Measurements from ENCODE around the gene CNOT11. TPM values are rescaled to one million over a fixed set of nuclear protein-coding genes. Genes with fewer than 3 reads are reported as not detected.

CNOT11 gene
- total and polyA plus RNA-seq, 2 of the 8 experiments (the other 6 are each of a cell fraction or from before 2014, with no cell fraction given): 41.5 to 54.6 TPM

DNA sequence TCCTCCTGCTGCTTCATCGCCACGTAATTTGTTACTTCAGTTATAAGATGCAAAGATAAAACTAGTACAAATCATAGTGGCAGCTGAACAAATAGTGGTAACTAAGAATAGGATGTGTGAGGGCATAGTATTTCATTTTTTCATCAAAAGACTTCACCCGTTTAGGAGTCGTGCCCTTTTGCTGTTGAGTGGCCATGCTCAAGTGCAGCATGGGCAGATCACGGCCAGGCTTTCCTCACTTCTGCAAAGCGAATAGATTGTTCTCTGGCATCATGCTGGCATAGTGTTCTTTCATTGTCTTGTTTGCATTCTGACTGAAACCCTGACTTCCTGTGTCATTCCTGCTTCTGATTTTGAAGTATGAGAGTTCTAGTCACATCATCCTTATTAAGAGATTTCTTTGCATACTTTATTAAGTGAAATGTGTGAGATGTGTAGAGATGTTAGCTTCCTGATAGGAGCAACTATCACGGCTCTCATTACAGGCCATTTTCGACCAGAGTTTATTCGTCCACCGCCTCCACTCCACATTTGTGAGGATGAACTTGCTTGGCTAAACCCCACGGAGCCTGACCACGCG is 11.8 kb downstream of the CNOT11 start (continued):
- no peak for TF ChIP-seq NRF1 (IDR thresholded peaks at IDR 0.05; ENCODE audit: low read depth, low read length)
- TF ChIP-seq CTBP2 (IDR thresholded peaks at IDR 0.05; ENCODE audit: borderline replicate concordance, insufficient read depth, insufficient read length, low read length): no peak
- no peak for TF ChIP-seq BRCA1 (IDR thresholded peaks at IDR 0.05; ENCODE audit: low read depth, low read length)
